Lower leg skin (tissue), 4 donors: Measurements from ENCODE around the gene DNMT3A. TPM values are rescaled to one million over a fixed set of nuclear protein-coding genes. Genes with fewer than 3 reads are reported as not detected.

ENCODE experiments used
- DNase-seq, 2 donors: peaks; one replicate each; pipeline ENCODE4 v3.0.0-alpha.2; 2019; ENCODE audit warnings: low spot score in 2 of 2
- H3K4me3 ChIP-seq: fragments of 200-600 bp; sonication (generic); 2 replicates; pipeline ENCODE4 v1.5.1; 2017; ENCODE audit warnings: mild to moderate bottlenecking, low read depth; ENCODE audit not compliant: poor library complexity, severe bottlenecking
- POLR2A ChIP-seq, 2 donors: fragments of 450-650 bp; IDR thresholded peaks; one replicate each; pipeline ENCODE4 v1.6.1; 2016 to 2017; ENCODE audit warnings: antibody characterized with exemption in 2 of 2, mild to moderate bottlenecking in 1 of 2, moderate library complexity in 1 of 2
- WGBS, 2 donors: methylation state at CpG; one replicate each; pipeline ENCODE4 v1.1.5; 2018; 5-methylcytosine and 5-hydroxymethylcytosine counted together
- intact Hi-C: fragments of 100-400 bp; cut with DNase I; formaldehyde crosslinking; loops from one replicate; pipeline ENCODE4 v1.15.0; 2023; ENCODE audit warnings: low total_unique reads
- total RNA-seq, 4 donors: library from RNA; depleted of rRNA; stranded (reverse); fragments of >200 nt; gene quantifications; one replicate each; pipeline ENCODE4 v1.1.0, GENCODE V29; 2016
- TF ChIP-seq, protein P1 (sequence below), 3 donors: fragments of 450-650 bp; IDR thresholded peaks; one replicate each; pipeline ENCODE4 v1.5.1; 2016; ENCODE audit warnings: antibody characterized with exemption in 3 of 3, mild to moderate bottlenecking in 3 of 3, moderate library complexity in 2 of 3

Gene DNMT3A
- total RNA-seq, result 1 to 10 TPM; 4.3 to 7.4 (median 6.9) TPM

DNA sequence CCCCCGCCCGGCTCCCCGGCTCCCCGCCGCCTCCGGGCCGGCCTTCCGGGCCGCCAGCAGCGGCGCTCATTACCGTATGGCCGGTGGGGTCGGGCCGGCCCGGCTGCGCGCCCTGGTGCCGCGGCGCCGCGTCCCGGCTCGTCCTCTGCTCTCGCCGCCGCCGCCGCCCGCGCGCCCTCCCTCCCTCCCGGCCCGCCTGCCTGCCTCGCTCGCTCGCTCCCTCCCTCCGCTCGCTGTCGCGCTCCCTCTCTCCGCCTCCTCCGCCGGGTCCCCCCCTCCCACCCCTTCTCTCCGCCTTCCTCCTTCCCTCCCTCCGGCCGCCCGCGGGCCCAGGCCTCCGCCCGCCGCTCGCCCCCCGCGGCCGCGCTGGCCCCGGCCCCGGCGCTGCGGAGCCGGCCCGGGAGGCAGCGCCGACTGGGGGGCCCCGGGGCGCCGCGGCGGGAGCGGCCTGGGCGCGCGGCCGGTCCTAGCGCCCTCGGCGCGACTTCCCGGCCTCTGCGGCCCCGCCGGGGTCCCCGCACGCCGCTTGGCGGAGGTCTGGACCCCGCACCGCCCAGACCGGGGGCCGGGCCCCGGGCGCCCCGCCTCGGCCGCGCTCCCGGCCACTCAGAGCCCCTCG lies at the start of gene DNMT3A:
DNMT3A (minus strand) TSS at position 173 of the 619 bp plus-strand sequence. CDS start 27,941 bp downstream, outside the sequence.
- TF ChIP-seq, protein P1, sequence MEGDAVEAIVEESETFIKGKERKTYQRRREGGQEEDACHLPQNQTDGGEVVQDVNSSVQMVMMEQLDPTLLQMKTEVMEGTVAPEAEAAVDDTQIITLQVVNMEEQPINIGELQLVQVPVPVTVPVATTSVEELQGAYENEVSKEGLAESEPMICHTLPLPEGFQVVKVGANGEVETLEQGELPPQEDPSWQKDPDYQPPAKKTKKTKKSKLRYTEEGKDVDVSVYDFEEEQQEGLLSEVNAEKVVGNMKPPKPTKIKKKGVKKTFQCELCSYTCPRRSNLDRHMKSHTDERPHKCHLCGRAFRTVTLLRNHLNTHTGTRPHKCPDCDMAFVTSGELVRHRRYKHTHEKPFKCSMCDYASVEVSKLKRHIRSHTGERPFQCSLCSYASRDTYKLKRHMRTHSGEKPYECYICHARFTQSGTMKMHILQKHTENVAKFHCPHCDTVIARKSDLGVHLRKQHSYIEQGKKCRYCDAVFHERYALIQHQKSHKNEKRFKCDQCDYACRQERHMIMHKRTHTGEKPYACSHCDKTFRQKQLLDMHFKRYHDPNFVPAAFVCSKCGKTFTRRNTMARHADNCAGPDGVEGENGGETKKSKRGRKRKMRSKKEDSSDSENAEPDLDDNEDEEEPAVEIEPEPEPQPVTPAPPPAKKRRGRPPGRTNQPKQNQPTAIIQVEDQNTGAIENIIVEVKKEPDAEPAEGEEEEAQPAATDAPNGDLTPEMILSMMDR (IDR thresholded peaks at IDR 0.05), result no peak
- TF ChIP-seq POLR2A (IDR thresholded peaks at IDR 0.05), result no peak
- intact Hi-C loops, result no loop called here
- 0 to 2% methylated on average over 25 to 32 of the region's 100 CpGs for WGBS, 2 donors
- H3K4me3 ChIP-seq, result peak within 1 kb of the TSS; percentile 66
- DNase-seq, result peak in 1 of 2 donors; percentile 92

DNA sequence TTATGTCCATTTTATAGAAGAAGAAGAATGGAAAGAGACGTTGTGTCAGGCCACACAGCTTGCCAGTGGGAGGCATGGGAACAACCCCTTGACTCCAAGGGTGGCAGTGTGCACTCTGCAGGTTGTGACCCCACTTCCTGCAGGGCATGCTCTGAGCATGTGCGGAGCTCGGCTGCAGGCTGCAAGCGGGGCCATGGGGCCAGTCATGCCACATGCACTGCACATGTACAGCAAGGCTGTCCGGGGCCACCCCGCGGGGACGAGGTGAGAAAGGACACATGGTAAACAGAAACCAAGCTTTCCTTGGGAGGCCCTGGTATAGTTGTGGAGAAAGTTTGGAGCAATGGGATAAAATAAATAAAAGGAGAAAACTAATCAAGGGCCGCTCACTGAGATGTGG lies 47.4 kb upstream of the DNMT3A start:
- no peak for DNase-seq
- intact Hi-C loops, result loop anchor here (5.0 kb wide), 1 partner anchor 668 kb away; no protein-coding TSS in a partner anchor
- TF ChIP-seq, protein P1 (IDR thresholded peaks at IDR 0.05), result no peak
- TF ChIP-seq POLR2A (IDR thresholded peaks at IDR 0.05), result no peak
- H3K4me3 ChIP-seq, result no peak overlapping the region
- 89 to 93% methylated on average over 9 of the region's 9 CpGs for WGBS, 2 donors

DNA sequence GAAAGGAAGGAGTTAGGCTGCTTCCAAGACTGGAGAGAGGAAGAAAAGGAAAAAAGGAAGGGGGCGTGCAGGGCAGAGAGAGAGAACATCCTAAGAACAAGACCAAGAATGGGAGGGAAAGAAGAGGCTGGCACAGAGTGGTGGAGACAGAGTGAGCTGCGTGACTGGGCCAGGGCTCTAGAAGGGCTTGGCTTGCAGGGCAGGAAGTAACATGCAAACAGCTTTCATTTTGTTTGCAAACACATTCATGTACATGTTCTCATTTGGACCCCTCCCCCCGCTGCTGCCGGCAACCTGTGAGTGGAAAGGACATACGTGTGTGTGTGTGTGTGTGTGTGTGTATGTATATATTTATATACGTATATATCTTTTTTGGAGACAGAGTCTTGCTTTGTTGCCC lies 46.8 kb upstream of the DNMT3A start:
- WGBS, 2 donors, result 46 to 55% methylated on average over 6 of the region's 6 CpGs
- TF ChIP-seq, protein P1 (IDR thresholded peaks at IDR 0.05), result no peak
- no peak for TF ChIP-seq POLR2A (IDR thresholded peaks at IDR 0.05)
- H3K4me3 ChIP-seq, result no peak overlapping the region
- DNase-seq, result no peak
- intact Hi-C loops, result loop anchor here (5.0 kb wide), 1 partner anchor 669 kb away; no protein-coding TSS in a partner anchor

DNA sequence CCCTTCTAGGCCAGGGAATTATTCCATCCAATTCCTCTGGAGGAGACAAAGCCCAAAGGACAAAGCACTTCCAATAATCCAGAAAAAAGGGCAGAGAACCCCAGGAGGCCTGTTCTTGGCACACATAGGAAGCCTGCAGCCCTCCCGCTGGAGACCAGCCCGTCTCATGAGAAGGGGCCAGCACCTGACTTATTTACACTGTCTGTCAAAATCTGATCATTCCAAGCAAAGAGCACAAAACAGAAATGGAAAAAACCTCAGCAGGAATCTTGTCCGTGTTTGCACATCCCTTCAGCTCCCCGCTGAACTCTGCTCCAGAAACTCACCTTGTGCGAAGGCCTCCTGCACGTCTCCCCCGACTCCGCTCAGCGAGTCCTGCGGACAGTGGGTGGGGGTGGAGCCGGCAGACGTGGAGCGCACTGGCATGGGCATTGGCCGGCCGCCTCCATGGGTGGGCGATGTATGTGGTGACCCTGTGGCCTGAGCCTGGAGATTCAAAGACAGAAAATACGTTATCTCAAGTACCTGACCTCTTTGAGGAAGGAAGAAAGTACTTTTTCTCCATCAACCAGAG lies 46.2 kb upstream of the DNMT3A start:
- intact Hi-C loops, result loop anchor here (5.0 kb wide), 1 partner anchor 669 kb away; no protein-coding TSS in a partner anchor
- H3K4me3 ChIP-seq, result no peak overlapping the region
- 84 to 89% methylated on average over 17 of the region's 17 CpGs for WGBS, 2 donors
- peak in 1 of 2 donors; percentile 66 for DNase-seq
- no peak for TF ChIP-seq POLR2A (IDR thresholded peaks at IDR 0.05)
- TF ChIP-seq, protein P1 (IDR thresholded peaks at IDR 0.05), result no peak

DNA sequence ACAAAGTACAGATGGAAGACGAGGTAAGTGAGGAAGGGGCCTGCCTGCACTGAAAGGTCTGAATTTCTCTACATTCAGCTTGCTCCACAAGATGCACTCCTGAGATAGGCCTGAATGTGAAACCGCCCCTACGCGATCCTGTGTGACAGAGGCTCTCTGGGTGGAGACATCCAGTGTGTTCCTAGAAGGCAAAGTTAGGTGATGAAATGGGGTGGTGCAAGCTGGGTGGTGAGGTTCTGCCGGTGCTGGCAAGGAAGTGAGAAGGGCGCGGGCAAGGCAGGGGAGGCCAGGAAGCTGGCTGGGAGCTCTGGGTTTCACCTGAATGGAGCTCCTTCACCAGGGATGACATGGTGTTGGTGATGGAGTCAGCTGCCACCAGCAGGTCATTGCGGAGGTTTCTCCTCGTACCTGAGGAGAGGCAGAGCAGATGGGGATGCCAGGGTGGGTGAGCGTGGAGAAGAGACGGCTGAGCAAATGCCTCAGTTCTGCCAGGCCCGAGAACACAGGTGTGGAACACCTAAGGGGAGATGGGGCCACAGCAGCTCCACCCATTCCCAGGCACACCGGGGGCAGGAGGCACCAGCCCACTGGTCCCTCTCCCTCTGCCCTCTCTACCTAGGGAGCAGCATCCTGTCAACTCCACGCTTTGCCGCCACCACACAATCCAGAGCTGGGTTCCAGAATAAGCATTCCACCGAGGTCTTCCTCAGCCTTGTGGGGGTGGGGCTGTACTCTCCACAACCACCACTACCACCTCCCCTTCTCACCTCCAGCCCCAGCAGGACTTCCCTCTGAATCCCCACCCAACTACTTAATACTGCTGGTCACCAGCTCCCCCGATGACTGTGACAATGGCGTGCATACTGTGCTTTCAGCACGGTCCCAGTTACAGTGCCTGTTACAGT lies 45.5 kb upstream of the DNMT3A start:
- no peak for TF ChIP-seq POLR2A (IDR thresholded peaks at IDR 0.05)
- TF ChIP-seq, protein P1 (IDR thresholded peaks at IDR 0.05), result no peak

More for the DNA sequence above, 45.5 kb upstream of the DNMT3A start:
- no peak overlapping the region for H3K4me3 ChIP-seq
- intact Hi-C loops, result loop anchor here (5.0 kb wide), 1 partner anchor 670 kb away; no protein-coding TSS in a partner anchor
- DNase-seq, result peak in 1 of 2 donors; percentile 64
- WGBS, 2 donors, result 75 to 78% methylated on average over 19 of the region's 19 CpGs
